ENCODE measurements around the gene CTF1. TPM values are rescaled to one million over a fixed set of nuclear protein-coding genes. Genes with fewer than 3 reads are reported as not detected.

CTF1 gene
- total and polyA plus RNA-seq, 9 donors = 7.0 to 22.4 (median 14.4) TPM

DNA sequence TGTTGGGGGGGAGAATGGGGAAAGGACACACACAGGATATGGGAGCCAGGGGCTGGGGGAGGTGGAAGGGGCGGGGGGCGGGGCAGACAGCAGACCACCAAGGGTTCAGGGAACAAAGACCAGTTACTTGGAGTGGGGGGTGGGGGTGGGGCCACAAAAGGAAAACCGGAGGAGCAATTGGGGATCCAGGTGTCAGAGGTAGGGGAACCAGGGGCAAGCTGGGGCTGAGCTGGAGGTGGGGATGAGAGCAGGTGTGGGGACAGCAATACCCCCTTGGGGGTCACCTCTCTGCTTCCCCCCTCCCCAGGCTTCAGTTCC, 51.1 kb downstream of the CTF1 start:
- intact Hi-C loops (cut with DNase I) = no loop called here
- Histone ChIP-seq H3K9me3 (no peaks in the 10 kb centered on the region), H3K36me3 (no peaks in the 10 kb centered on the region), H3K4me1 (ENCODE audit: insufficient read depth) (peaks cover 8% of the 10 kb centered on the region), H3K4me3 (no peak overlapping the region), H3K27me3 (no peaks in the 10 kb centered on the region), H3K27ac (peak overlapping the region; percentile 34 to 87)
- whole genome bisulfite sequencing, 3 donors = 57 to 65% (median 59%) methylated on average over 3 of the region's 3 CpGs
- no peak for DNase-seq
- TF ChIP-seq POLR2A (IDR thresholded peaks at IDR 0.05) = no peak
- TF ChIP-seq, protein P1, sequence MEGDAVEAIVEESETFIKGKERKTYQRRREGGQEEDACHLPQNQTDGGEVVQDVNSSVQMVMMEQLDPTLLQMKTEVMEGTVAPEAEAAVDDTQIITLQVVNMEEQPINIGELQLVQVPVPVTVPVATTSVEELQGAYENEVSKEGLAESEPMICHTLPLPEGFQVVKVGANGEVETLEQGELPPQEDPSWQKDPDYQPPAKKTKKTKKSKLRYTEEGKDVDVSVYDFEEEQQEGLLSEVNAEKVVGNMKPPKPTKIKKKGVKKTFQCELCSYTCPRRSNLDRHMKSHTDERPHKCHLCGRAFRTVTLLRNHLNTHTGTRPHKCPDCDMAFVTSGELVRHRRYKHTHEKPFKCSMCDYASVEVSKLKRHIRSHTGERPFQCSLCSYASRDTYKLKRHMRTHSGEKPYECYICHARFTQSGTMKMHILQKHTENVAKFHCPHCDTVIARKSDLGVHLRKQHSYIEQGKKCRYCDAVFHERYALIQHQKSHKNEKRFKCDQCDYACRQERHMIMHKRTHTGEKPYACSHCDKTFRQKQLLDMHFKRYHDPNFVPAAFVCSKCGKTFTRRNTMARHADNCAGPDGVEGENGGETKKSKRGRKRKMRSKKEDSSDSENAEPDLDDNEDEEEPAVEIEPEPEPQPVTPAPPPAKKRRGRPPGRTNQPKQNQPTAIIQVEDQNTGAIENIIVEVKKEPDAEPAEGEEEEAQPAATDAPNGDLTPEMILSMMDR (IDR thresholded peaks at IDR 0.05) = no peak
- TF ChIP-seq EP300 (IDR thresholded peaks at IDR 0.05) = no peak

DNA sequence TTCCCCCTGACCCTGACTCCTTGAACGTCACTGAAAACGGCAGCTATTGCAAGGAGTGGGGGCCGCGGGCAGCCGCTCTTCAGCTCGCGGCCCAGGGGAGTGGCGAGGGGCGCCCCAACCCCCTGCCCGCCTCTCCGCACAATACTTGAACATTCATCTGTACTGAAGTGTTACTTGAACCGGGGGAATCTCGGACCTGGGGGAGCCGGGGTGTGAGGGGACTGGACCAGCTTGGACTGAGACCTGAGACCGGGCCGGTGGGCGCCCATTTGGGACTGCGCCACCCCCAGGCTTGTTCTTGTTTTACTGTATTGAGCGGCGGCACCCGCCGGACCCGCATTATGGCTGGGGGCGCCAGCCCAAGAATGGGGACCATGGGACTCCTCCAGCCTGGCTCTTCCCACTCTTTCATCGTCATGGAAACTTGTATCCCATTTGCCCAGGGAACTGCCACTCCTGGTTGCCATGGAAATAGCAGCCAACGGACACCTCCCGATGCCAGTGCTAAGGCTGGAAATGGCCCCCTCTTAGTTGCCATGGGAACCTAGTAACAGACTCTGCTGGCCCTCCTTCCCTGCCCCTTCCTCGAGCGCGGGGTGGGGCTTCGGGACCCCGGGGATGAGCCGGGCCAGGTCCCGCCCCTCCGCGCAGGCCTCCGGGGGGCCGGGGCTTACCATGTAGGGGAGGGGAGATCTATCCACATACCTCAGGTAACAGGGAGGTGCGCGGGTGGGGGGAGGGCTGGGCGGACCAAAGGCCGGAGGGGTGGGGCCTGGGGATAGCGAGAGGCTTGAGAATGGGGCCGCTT, 51.6 kb downstream of the CTF1 start:
- H3K27ac ChIP-seq = peak overlapping the region; percentile 69 to 87
- no peaks in the 10 kb centered on the region for H3K36me3 ChIP-seq
- WGBS, 3 donors = 9 to 14% (median 10%) methylated on average over 41 to 44 of the region's 44 CpGs
- peak; percentile 94 to 98 (median 96) for DNase-seq
- peaks cover 8% of the 10 kb centered on the region for H3K4me1 ChIP-seq (ENCODE audit: insufficient read depth)
- no peaks in the 10 kb centered on the region for H3K27me3 ChIP-seq
- intact Hi-C loops (cut with DNase I) = loop anchor here in 1 of 4 donors (2.0 kb wide), 1 partner anchor 25 kb away; the partner anchor contains the start of gene FBXL19
- peak overlapping the region; percentile 88 for H3K4me3 ChIP-seq
- no peak for TF ChIP-seq POLR2A (IDR thresholded peaks at IDR 0.05)
- TF ChIP-seq, protein P1 (IDR thresholded peaks at IDR 0.05) = peak in 1 of 3 donors; percentile 11
- no peaks in the 10 kb centered on the region for H3K9me3 ChIP-seq

- no peaks in the 10 kb centered on the region for H3K27me3 ChIP-seq
- WGBS, 3 donors = 0 to 1% (median 0%) methylated on average over 48 to 70 of the region's 70 CpGs
- H3K9me3 ChIP-seq = no peaks in the 10 kb centered on the region
- H3K36me3 ChIP-seq = no peaks in the 10 kb centered on the region
- TF ChIP-seq EP300 (IDR thresholded peaks at IDR 0.05) (no peak), POLR2A (IDR thresholded peaks at IDR 0.05) (no peak)
- TF ChIP-seq, protein P1 (IDR thresholded peaks at IDR 0.05) = no peak
- peak within 1 kb of the TSS; percentile 69 to 87 for H3K27ac ChIP-seq
- intact Hi-C loops (cut with DNase I) = loop anchor here in 1 of 4 donors (2.0 kb wide), 1 partner anchor 26 kb away; the partner anchor contains the start of gene FBXL19
- peak; percentile 78 to 84 (median 80) for DNase-seq
- peaks cover 10% of the 10 kb centered on the region for H3K4me1 ChIP-seq (ENCODE audit: insufficient read depth)
- peak within 1 kb of the TSS; percentile 88 for H3K4me3 ChIP-seq
Measured at GRCh38 chr16:30948667-30949649, 52.5 kb downstream of the CTF1 start, which contains the start of gene ORAI3. Gene ORAI3 (plus strand): TSS chr16:30949068. CDS start chr16:30949290, 222 bp downstream.
